NCI-H2171 (cell line): ENCODE measurements around the gene BLOC1S3.

Source experiments
- DNase-seq: peaks from one replicate; lab custom pipeline; 2025; lab: John Stamatoyannopoulos, UW

BLOC1S3 gene

DNA sequence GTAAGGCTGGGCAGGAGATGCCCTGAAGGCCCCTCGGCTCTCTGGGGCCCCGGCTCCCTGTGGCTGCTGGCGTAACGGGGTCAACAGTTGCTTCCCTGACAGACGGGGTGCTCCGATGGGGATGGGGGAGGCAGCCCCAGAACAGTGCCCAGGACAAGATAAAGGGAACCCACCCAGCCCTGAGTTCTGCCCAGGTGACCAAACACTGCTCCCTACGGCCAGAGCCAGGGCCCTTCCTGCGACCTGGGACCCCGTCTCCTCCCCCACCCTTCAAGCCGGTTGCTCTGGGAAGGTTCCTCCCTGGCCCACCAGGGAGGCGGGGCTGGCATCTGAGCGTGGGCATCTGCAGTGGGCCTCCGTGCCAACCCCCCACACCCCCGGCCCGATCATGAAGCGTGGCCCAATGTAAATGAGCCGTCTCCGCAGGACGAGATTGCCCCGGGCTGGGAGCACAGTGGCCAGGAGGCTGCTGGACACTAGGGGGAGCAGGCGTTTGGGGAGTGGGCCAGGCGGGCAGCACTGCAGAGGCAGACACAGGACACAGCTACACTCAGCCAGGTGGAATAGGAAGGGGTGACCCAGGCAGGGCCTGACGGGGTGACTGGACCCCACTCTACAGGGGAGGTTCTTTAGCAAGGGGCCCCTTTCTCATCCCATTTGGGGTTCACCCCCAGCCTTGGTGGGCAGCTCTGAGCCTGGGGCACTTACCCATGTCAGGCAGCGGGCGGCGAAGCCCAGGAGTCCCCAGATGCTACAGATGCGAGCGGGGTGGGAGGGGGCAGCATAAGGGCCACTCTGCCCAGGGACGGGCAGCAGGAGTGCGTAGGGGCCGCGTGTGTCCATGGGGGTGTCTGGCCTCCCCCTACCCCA lies 16.6 kb upstream of the BLOC1S3 start:
- DNase-seq, result no peak

DNA sequence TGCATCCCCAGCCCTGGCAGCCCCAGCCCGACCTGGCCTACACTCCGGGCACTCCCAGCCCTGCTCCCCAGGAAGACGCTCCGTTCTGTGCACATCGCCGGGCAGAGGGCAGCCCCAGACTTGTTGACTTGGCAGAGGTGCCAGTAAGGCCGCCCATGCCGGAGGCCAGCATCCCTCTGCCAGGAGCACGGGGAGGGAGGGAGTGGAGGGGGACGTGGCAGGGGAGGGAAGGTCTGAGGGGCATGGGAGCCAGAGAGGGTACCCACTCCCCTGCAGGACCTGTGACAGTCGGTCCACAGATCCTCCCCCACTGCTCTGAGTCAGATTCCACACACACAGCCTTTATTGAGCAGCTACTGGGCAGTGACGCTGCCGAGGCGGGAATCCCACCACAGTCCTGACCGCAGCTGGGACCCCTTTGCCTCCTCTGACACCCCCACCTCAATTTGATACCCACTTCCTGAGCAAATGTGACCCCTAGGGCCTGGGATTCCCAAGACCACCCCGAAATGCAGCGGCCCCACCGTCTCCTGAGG lies 15.9 kb upstream of the BLOC1S3 start:
- DNase-seq, result no peak

DNA sequence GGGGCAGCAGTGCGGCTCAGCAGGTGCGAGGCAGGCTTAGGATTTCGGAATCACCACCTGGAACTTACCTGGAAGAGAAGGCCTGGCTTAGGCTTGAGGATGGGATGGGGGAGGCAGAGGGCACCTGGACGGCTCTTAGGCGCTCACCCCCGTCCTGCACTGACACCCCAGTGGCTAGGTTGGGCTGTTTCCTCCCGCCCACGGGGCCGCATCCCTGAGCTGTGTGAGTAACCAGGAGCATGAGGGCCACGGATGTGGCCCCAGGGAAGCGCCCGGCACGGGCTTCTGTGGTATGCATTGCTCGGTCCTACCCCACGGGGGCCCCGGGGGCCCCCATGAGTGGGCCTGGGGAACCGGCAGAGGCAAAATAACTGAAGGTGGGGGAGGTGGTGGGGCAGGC lies 15.4 kb upstream of the BLOC1S3 start:
- no peak for DNase-seq

DNA sequence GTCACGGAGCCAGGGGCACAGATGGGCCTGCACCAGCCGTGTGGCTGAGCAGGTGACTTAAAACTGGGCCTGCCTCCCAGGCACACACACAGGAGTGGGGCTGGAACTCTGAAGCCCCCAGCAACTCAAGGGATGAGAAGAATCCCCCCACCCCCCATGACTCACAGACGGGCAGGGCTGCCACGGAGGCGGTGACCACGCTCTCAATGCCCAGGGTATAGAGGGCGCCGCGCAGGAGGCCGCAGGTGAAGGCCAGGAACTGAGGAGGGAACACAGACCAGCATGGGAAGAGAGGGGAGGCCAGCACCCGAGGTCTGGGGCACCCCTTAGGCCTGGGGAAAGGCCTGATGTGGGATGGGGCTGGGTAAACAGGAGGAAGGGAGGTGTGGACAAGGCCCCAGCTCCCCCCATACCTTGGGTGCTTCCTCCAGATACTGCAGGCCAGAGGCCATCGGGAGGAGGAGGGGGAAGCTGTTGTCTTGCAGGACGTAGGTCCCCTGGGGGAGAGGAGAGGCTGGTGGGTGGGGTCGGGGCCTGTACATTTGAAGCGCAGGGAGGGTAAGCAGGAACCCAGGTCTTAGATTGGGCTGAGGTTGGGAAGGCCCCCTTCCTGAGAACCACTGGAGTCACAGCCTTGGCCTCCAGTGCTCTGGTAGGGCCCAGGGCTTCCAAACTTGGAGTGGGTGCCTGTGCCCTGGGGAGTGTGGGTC lies 14.7 kb upstream of the BLOC1S3 start:
- peak; percentile 44 for DNase-seq

DNA sequence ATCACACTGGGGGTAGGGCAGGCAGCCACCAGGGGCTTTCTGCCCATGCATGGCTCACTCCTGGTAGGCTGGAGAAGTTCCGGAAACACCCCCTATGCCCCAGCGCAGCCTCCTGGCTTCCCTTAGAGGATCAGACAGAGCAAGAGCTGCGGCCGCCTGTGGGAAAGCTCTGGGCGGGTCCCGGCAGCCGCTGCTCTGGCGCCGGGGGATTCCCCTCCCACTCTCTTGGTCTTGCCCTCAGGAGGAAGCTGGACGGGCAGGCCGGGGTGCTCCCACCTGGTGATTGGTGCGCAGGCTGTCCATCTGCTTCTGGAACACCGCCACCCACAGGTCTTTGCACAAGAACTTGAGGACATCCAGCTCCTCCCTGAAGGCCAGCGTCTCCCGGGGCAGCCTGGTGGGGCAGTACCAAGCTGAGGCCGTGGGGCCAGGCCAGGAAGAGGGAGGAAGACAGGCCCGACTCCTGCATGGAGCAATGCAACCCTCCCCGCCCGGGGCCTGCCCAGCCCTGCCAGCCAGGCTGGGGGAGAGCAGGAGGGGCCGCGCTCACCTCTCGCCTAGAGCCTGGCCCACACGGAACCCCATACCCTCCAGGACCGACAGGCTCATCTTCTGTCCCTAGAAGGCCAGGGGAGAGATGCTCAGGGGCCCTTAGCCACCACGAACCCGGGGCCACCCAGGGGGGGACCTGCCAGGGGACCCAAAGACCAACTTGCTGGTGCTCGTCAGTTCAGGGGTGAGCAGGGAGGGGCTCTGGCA lies 13.8 kb upstream of the BLOC1S3 start:
- DNase-seq, result no peak

DNA sequence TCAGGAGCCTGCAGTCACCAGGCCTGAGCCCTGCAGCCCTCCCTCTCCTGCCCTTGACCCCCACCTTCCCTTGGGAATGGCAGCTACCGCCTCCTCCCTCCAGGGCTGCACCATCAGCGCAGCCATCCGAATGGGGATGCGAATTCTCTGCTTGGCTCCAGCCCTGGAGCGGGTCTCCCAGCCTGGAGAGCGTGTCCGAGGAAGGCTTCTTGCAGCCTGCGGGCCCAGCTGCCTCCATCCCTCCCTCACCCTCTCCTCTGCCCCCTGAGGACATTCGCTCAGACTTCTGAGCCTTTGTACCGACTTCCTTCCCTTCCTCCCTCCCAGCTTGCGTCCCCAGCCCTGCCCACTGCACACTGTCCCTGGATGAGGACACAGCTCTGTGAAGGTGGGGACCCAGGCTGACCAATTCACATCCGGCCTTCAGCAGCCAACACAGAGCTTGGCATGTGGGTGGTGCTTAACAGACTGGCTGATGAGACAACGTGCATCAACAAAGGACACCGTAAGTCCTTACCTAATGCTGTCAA lies 11.8 kb upstream of the BLOC1S3 start:
- no peak for DNase-seq

DNA sequence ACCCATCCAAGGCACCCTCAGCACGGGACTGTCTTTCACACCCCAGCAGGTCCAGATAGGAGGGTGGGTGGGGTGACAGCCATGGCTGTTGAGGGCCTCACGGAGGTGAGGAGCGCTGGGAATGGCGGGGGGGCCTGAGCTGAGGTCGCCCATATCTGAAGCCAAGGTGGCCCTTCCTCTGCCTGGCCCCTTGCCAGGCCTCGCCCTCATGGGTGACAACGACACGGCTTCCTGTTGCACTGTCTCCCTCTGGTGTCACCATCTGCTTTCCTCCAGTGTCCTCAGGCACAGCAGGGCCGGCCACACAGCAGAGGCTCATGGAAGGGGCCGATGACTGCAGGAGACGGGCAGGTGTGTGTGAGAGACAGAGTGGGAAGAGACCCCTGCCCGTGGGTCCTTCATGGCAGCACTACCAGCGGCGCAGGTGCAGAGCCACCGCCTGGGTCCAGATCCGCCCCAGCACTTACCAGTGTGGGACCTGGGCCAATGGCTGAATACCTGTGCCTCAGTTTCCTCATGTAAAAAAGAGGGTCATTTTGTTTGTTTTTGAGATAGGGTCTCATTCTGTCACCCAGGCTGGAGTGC lies 9.7 kb upstream of the BLOC1S3 start:
- peak; percentile 16 for DNase-seq

DNA sequence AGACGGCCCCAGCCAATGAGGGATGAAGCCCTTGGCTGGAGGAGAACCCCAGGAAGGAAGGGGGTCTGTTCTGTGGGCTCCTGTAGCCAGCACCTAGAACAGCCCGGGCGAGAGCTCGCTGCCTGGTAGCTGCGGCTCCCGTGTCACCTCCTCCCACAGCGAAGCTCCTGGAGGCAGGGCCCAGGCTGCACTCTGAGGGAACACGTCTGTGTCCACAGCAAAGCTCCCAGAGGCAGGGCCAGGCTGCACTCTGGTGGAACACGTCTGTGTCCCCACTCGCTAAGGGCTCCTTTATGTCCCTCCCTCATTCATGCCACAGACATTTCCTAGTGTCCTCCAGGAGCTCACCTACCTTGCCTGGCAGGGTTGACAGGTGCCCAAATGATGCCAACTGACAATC lies 9.0 kb upstream of the BLOC1S3 start:
- no peak for DNase-seq

DNA sequence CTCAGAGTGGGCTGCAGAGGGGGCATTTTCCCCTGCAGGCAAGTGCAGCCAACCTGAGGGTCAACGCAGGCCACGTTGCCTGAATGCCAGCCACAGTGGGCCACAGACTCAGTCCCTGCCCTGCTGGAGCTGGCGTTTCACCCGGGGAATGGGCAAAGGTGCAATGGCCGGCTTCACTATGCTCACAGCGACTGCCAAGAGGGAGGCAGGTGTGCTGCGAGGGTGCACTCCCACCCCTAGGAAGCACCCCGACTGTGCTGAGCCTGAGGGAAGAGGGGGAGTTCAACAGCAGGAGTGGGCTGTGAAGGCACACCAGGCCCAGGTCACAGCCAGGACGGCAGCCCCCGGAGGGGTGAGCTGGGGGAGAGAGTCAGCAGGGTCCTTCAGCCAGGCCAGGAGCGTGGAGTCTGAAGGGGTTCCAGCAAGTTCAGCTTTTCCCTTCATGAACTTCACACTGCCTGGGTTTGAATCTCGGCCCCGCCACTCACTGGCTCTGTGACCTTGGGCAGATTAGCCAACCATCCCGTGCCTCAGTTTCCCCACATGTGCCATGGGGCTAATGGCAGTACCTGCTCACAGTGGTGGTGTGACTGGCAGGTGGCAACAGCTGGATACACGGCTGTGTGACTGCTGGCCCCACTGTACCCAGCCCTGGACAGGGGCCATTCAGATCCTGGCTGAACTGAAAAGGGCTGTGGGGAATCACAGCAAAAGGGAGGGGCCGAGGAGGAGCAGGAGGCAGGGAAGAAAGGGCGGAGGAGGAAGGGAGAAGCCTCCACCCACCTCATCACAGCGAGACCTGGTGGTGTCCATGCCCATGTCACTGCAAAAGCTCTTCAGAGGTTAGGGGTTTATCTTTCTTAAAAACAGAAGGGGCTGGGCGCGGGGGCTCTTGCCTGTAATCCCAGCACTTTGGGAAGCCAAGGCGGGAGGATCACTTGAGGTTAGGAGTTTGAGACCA lies 8.2 kb upstream of the BLOC1S3 start:
- no peak for DNase-seq

DNA sequence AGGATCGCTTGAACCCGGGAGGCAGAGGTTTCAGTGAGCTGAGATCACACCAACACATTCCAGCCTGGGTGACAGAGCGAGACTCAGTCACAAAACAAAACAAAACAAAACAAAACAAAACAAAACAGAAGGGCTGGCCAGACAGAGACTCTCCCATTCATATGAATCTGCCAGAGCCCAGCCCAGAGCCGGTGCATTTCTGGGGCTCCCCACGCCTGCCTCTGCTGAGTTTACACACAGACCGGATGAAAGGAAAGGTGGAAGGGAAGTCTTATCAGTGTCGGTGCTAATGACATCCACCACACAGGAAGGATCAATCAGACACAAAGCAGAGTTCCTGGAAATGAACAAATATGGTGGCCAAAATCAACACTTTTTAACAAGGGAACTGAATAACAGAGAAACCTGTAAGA lies 7.4 kb upstream of the BLOC1S3 start:
- no peak for DNase-seq

DNA sequence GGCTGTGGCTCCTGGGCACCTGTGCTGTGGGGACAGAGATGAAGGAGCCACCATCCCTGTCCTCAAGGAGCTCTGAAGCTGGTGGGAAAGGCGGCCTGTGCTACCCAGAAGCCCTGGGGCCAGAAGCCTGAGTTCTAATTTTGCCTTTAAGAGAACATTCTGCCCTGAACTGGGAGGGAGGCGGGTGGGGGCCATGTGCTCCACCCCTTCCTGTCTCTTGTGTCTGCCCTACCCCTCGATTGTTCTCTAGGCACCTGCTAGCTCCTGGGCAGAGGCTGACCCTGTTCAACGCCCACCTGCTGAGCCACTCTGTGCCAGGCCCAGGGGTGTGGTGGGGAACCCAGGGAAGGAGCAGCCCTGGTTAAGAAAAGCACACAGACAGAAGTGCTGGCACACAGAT lies 6.4 kb upstream of the BLOC1S3 start:
- no peak for DNase-seq

DNA sequence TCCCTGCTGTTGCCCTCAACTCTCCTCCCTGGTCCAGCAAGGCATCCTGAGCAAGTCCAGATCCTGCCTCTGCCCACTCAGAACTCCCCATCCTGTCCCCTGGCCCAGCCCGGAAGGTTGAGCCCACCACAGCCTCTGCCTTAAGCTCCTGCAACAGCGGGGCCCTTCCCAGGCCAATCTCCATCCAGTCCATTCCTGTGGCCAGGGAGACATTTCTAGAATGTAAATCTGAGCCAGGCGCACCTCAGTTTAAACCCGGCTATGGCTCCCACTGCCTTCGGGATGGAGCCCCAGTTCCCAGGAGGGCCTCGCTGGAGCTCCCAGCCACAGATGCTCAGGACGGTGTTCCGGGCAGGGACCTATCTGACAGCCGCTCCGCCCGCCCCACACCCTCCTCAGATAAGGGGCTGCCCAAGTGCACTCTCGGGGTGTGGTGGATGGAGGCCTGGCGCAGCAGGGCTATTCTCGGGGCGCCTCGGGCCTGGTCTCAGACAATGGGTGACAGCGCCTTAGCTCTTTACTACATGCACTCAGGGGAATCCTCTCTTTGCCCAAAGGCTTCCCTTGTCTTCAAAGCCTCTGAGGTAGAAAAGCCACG lies 5.9 kb upstream of the BLOC1S3 start:
- no peak for DNase-seq

DNA sequence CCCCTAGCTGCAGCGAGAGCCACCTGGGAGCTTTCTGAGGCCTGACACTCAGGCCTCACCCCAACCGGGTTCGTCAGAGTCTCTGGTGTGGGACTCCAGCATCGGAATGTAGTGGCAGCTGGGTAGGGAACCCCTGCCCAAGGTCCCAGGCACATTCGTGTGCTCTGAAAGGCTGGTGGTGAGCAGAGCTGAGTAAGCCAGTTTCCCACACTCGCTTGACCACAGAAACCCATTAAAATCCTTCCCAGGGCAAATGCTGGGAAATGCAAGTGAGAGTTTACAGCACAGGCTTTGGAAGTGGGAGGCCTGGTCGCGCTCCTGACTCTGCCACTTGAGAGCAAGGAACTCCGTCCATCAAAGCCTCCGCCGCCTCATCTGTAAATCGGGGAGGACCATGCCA lies 4.8 kb upstream of the BLOC1S3 start:
- DNase-seq, result no peak

DNA sequence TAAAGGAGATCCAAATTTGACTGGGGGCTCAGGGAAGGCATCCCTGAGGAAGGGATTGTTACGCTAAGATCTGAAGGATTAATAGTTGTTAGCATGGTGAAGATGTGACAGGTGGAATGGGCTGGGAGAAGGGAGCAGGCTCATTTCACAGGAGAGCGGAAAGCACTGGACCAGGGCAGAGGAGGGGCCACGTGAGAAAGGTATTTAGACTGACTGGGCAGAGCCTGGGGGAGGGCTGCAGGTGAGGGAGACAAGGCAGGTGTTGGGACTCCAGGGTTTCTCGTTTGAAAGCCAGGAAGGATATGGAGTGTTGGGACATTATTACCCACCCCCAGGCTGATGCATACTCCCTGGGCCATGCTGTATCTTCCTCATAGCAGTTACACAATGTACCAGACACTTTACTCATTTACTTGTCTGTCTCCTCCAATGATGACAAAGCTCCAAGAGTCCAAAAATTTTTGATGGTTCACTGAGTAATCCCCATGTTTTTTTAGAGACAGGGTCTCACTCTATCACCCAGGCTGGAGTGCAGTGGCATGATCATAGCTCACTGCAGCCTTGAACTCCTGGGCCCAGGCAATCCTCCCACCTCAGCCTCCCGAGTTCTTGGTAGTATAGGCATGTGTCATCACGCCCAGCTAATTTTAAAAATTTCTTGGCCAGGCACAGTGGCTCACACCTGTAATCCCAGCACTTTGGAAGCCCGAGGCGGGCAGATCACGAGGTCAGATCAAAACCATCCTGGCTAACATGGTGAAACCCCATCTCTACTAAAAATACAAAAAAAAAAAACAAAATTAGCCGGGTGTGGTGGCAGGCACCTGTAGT lies 2.9 kb upstream of the BLOC1S3 start:
- DNase-seq, result no peak

DNA sequence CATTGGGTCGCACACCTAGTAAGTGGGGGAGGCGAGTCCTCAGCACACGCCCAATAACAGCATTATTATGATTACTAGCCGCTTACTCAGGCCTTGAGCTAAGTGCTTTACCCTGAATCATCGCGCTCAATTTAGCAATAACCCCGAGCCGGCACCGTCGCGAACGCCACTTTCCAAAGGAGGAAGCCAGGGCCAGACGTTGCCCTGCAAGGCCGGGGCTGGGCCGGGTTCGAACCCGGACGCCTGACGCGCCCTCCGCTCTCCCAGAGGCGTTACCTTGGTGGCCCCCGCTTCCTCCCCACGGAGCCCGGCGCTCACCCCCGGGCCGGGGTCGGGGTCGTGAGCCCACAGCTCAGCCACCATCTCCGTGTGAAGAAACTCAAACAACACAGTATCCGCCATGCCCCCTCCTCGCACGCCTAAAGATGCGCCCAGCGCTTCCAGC lies 745 bp upstream of the BLOC1S3 start, which contains the start of gene TRAPPC6A:
TSS of gene TRAPPC6A (minus strand) at position 421 of the 445 bp plus-strand sequence. CDS start at position 402, 19 bp downstream.
- peak; percentile 61 for DNase-seq

DNA sequence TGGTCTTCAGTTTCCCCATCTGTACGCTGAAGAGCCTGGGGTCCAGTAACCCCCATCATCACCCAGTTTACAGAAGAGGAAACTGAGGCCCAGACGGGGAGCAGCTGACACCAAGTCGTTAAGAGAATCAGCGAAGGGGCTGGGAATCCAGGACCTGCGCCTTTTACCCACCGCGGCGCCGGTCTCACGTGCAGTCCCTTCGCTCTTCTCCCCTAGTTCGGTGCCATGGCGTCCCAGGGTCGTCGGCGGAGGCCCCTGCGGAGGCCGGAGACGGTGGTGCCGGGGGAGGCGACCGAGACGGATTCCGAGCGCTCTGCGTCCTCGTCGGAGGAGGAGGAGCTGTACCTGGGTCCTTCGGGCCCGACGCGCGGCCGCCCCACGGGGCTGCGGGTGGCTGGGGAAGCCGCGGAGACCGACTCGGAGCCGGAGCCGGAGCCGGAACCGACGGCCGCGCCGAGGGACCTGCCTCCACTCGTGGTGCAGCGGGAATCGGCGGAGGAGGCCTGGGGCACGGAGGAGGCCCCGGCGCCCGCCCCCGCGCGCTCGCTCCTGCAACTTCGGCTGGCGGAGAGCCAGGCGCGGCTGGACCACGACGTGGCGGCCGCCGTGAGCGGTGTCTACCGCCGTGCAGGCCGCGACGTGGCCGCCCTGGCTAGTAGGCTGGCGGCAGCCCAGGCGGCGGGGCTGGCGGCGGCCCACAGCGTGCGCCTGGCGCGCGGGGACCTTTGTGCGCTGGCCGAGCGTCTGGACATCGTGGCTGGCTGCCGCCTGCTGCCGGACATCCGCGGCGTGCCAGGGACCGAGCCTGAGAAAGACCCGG lies 698 bp downstream of the BLOC1S3 start:
- no peak for DNase-seq

DNA sequence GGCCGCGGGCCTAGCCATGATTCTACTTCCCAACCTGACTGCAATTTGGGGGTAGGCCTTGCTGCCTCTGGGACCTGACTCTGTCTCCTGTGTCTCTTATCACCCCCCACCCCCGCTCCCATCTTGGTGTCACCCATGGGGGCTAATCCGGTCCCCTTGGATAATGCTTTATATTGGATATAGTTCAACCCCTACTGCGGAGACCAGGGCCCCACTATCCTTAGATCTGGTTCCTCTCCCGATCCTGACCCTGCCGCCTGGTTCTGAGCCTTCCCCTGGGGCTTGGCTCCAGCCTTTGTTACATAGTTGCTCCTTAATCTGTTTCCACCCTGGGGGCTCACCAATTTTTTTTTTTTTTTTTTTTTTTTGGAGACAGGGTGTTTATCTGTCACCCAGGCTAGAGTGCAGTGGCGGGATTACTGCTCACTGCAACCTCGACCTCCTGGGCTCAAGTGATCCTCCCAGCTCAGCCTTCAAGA lies 1.3 kb downstream of the BLOC1S3 start:
- no peak for DNase-seq

DNA sequence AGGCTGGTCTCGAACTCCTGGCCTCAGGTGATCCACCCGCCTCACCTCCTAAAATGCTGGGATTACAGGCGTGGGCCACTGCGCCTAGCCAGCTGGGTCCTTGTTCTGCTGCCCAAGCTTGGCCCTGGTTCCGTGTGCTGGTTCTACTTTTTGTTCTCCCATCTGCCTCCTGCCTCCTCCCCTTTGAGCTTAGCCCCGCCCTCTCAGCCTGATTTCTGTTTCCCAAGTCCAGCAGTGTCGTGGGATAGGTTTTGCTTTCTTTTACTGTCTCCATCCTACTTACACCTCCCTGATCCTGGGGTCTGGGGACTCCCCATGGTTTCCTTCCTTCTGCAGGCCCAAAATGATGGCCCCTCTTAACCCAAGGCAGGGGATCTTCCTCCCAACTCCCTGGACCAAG lies 2.4 kb downstream of the BLOC1S3 start:
- DNase-seq, result no peak
